GM21447 (cell line): ENCODE data around the gene WDR70.
"Not testable (repeated sequence)": the region's sequence is repeated elsewhere in the genome, so short reads cannot be mapped to it uniquely, and the experiment has no call there.

Experiments
- ATAC-seq: cut with Tn5 transposase; IDR thresholded peaks from one replicate; pipeline ENCODE4 v1.9.1; 2021; ENCODE audit not compliant: unreplicated experiment

Gene WDR70

DNA sequence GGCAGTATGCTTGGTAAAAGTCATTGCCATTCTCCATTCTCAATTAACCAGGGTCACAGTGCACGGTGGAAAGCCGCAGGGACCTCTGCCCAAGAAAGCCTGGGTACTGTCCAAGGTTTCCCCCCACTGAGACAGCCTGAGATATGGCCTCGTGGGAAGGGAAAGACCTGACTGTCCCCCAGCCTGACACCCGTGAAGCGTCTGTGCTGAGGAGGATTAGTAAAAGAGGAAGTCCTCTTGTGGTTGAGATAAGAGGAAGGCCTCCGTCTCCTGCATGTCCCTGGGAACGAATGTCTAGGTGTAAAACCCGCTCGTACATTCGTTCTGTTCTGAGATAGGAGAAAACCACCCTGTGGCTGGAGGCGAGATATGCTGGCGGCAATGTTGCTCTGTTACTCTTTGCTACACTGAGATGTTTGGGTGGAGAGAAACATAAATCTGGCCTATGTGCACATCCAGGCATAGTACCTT is 293.0 kb downstream of the WDR70 start:
- ATAC-seq: peak; percentile 76

DNA sequence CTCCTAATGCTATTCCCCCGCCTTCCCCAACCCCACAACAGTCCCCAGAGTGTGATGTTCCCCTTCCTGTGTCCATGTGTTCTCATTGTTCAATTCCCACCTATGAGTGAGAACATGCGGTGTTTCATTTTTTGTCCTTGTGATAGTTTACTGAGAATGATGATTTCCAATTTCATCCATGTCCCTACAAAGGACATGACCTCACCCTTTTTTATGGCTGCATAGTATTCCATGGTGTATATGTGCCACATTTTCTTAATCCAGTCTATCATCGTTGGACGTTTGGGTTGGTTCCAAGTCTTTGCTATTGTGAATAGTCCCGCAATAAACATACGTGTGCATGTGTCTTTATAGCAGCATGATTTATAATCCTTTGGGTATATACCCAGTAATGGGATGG is 295.2 kb downstream of the WDR70 start:
- ATAC-seq: not testable (repeated sequence)

- ATAC-seq: not testable (repeated sequence)
Observed at GRCh38 chr5:37679326-37679725, 300.2 kb downstream of the WDR70 start.

GRCh38 chr5:37679903-37680302 is 300.8 kb downstream of the WDR70 start:
- not testable (repeated sequence) for ATAC-seq

- ATAC-seq: no peak
Observed at GRCh38 chr5:37683072-37683471, 304.0 kb downstream of the WDR70 start.

GRCh38 chr5:37685211-37685610 is 306.1 kb downstream of the WDR70 start:
- no peak for ATAC-seq

DNA sequence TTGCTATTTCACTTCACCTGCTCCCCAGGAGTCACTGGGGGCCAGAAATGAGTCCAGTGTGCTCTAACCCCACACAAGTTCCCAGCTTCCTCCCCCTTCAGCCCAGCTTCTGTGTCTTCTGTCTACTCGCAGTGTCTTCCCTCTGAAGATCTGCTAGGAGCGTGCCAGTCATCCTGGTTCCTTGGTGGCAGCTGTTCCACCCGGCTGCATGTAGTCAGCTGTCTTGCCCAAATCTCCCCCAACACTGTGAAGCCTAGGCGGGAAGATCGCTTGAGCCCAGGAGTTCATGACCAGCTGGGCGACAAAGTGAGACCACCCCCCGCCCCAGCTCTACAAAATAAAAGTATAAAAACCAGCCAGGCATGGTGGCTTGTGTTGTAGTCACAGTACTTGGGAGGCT is 306.7 kb downstream of the WDR70 start:
- ATAC-seq: no peak

DNA sequence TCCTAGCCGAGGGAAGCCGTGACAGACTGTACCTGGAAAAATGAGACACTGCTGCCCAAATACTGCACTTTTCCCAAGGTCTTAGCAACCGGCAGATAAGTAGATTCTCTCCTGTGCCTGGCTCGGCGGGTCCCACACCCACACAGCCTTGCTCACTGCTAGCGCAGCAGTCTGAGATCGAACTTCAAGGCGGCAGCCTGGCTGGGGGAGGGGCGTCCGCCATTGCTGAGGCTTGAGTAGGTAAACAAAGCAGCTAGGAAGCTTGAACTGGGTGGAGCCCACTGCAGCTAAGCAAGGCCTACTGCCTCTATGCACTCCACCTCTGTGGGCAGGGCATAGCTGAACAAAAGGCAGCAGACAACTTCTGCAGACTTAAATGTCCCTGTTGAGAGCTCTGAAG is 309.8 kb downstream of the WDR70 start:
- not testable (repeated sequence) for ATAC-seq

DNA sequence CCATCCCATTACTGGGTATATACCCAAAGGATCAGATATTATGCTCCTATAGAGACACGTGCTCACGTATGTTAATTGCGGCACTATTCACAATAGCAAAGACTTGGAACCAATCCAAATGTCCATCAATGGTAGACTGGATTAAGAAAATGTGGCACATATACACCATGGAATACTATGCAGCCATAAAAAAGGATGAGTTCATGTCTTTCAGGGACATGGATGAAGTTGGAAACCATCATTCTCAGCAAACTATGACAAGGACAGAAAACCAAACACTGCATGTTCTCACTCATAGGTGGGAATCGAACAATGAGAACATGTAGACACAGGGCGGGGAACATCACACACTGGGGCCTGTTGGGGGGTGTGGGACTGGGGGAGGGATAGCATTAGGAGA is 315.2 kb downstream of the WDR70 start:
- not testable (repeated sequence) for ATAC-seq

DNA sequence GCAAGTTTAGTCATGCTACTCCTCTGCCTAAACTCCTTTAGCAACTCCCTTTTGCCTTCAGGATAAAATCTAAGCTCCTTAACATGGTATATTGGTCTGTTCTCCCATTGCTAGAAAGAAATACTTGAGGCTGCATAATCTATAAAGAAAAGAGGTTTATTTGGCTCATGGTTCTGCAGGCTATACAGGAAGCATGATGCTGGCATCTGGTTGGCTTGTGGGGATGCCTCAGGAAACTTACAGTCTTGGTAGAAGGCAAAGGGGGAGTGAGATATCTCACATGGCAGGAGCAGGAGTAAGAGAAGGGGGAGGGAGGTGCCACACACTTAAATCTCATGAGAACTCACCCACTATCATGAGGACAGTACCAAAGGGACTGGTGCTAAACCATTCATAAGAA is 315.7 kb downstream of the WDR70 start:
- ATAC-seq: no peak

DNA sequence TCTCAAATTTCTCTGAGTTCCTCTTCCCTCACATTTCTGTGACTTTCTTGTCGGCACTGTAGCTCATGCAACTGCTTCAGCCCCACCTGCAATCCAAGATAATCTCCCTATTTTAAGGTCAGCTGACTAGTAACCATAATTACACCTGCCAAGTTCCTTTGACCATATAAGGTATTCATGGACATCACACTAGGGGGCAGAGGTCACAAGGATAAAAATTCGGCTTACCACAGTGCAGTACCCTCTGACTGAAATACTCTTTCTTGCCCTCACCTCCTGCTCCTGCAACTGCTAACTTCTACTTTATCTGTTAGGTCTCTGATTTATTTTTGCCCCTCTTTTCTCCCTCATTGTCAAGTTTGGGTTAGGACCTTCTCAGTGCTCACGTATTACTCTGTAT is 316.5 kb downstream of the WDR70 start:
- ATAC-seq: no peak

DNA sequence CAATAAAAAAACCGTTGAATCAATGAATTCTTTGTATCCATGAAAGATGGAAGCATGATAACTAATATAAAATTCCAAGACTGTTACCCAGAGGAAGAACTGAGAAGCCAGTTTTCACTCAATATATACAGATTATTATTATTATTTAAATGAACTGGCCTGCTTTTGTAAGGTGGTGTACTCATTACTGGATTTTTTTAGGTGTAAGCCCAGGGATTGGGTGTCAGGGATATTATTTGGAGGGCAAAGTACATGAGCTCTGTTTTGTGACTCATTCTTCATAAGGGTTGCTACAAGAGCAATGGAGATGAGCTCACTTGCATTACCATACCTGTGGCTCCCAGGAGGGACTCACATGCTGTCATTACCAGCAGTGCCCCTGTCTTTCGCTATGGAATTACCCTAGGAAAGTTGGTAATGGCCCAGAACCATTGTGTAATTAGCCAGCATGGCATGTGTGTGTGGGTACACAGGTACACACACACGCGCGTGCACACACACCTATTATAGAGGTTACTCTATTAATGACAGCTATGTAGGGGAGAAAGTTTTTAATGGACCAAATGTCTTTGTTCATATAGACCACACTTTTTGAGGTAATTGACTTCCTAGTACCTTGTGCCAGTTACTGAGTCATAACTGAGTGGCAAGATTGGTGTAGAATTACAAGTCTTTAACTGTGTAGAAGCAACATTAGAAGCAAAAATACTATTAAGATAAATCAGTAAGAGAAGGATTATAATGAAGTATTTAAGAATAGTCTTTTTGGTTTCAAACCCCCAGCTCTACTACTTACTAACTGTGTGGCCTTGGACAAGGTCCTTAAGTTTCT is 317.3 kb downstream of the WDR70 start:
- ATAC-seq: no peak

GRCh38 chr5:37701868-37702267 is 322.8 kb downstream of the WDR70 start:
- ATAC-seq: peak; percentile 50

DNA sequence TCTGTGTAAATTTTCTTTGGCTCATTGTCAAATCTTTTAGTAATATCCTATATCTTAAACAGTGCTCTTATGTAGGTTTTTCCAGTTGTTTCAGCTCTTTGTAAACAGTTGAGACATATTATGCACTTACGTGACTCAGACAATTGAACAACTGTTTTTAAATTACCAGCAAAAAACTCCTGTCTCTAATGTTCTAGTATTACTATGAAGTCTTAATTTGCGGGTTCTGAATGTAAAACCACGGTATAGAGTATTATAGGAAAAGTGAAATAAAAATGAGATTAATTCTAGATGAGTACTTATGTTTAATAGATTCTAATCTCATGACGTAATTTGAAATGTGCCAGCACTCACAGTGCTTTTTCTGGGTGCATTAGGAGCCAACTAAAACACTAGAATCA is 324.7 kb downstream of the WDR70 start:
- ATAC-seq: no peak

DNA sequence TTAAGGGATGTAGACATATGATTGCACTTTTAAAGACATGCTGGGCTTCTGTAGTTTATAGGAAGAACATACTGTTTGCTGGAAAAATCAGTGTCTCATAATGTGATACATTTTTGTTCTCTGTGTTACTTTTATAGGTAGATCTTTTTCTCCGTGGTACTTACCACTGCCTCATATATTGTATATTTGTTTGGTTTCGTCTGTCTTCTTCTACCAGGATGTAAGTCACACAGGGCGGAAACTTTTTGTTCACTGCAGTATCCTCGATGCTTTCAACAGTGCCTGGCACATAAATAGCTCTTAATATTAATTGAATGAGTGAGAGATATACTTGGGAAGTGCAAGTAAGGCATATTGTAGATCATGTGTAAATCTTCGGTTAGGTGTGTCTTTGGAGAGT is 325.3 kb downstream of the WDR70 start:
- no peak for ATAC-seq

DNA sequence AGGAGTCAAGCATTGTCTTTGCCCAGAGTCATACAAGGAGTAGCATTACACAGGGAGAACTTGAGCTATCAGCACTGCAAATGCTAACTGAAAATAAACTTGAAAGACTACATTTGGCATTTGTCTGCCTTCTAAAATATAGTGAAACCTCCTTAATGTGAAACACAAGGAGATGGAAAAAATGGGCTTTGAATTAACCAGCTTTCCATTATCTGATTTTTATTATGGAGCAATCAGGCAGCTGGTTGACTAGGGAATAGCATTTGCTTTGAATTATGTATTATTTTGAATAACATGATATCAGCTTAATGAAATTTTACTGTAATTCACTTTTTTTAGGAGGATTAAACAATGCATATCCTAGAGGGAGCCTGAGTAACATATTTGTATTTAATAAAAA is 329.9 kb downstream of the WDR70 start:
- ATAC-seq: no peak

- no peak for ATAC-seq
Observed at GRCh38 chr5:37710965-37711364, 331.8 kb downstream of the WDR70 start.

DNA sequence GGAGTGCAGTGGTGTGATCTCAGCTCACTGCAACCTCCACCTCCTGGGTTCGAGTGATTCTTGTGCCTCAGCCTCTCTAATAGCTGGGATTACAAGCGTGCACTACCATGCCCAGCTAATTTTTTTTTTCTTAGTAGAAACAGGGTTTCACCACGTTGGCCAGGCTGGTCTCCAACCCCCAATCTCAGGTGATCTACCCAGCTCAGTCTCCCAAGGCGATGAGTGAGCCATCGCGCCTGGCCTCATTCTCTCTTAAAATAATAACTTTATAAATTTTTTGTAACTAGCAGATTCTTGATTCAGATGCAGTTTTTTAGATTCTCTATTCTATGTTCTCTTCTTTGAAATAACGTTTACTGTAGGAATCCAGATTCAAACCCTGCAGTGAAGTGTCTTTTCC is 333.6 kb downstream of the WDR70 start:
- ATAC-seq: no peak

- no peak for ATAC-seq
Observed at GRCh38 chr5:37714756-37715155, 335.6 kb downstream of the WDR70 start.

DNA sequence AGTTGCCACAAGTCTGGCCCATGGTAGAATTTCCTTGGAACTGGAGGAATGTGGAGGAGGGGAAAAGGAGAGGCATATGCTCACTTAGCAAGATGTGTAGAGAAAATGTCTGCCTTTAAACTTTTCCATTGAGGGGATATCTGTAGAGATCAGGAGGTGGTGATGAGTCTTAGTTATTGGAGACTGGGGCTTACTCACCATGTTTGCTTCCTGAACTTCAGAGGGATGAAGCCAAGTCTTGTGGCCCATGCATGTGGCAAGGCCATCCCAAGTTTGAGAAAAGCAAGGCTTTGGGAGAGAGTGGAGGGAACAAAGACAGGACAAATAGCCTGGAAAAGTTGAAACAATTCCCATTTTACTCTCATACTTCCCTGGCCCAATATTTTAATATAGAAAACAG is 336.2 kb downstream of the WDR70 start:
- ATAC-seq: no peak

DNA sequence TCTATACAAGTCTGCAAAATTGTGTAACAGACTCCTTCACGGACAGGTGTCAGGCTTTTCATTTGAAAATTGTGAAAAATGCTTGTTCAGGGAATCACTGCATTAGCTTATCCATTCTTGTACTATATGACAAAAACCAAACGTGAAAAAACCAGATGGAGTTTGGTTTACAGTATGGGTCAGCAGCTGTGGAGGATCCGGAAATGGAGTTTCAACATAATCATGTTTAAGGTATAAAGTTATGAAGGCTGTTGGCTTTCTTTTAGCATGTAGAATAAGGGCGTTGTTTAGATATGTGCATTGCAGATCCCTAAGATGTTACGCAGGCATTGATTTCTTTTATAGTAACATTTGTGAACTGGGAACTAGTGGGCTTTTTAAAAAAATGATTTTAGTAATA is 336.9 kb downstream of the WDR70 start:
- no peak for ATAC-seq

GRCh38 chr5:37716405-37716804 is 337.3 kb downstream of the WDR70 start:
- no peak for ATAC-seq

DNA sequence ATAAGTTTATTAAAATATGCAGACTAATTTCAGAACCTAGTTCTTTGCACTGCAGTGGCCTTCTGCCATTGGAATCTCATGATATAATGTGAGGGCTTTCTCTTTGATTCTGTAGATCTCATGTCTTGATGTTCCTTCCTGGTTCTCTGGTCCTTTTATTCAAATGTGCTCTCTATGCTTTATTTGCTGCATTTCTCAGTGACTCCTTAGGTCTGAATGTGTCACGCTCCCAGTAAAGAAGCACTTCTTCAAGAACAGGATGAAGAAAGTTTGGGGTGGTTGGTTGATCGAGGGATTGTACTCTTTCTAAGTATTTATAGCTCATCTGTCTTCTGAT is 338.1 kb downstream of the WDR70 start:
- ATAC-seq: no peak
